HG03025 (cell line): Measurements from ENCODE around the gene COL4A3.

Source experiments
- ATAC-seq: cut with Tn5 transposase; IDR thresholded peaks from one replicate; pipeline ENCODE4 v1.9.1; 2021; ENCODE audit warnings: mild to moderate bottlenecking, moderate library complexity; ENCODE audit not compliant: unreplicated experiment, low FRiP score

Gene COL4A3

DNA sequence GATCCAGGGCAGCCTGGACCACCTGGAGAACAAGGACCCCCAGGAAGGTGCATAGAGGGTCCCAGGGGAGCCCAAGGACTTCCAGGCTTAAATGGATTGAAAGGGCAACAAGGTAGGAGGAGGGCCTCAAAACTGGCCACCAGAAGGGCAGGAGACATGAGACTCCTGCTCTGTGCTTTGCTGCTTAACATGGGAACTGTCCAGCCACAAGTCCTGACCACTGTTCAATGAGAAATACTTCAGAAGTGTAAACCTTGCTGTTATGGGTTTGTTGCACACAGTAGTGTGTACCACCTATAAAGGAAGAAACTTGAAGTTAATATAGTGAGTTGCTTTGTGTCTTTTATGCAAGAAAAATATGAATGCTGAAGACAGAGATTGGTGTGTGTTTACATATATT, 116.5 kb downstream of the COL4A3 start:
- ATAC-seq = no peak

DNA sequence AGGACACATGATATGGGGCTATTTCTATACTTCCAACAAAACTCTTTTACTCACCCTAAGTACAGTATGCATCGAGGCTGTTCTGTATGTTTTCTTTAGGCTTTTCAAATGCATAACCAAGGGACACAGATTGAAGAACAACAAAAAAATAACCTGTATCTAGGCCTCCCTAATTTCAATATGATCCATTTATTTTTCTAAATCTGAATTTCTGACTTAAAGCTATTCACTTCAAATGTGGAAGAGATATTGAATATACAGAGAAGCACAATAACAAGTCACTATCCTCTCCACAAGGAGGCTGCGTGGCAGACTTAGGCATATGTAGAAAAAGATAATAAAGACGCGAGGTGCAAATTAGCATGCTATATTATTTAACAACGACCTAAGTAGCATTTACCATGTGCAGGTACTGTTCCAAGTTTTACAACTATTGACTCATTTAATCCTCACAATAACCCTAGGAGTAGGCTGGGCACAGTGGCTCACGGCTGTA, 121.4 kb downstream of the COL4A3 start:
- ATAC-seq = no peak

DNA sequence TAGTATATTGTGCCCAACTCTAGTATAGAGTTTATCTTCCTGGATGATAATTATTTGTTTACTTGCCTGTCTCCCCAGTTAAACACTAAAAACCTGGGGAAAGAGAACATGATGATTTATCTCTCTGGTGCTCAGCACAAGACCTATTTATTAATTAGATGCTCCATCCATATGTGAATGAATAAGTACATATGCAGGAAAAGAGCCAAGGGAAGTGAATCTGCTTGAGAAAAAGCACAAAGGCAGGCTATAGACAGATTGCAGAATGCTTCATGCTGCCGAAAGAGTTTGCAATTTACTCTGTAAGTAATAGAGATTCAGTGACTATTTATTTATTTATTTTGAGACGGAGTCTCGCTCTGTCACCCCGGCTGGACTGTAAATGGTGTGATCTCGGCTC, 123.3 kb downstream of the COL4A3 start:
- ATAC-seq = no peak

DNA sequence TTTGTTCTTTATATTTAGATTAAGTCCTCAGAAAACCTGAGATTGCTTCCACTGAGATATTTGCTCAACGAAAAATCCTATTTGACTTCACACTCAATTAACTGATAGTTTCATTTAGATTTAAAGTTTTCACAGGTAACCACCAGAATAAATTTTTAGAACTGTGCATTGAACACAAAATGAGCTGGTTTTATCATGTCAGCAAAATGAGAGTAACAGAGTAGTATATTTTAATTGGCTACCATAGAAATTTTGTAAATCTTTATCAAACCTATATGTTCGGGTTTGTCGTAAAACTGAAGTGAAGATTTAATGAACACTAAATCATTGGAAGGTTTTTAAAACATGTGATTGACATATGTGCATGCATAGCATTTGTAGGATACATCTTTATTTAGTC, 127.9 kb downstream of the COL4A3 start:
- ATAC-seq = no peak

DNA sequence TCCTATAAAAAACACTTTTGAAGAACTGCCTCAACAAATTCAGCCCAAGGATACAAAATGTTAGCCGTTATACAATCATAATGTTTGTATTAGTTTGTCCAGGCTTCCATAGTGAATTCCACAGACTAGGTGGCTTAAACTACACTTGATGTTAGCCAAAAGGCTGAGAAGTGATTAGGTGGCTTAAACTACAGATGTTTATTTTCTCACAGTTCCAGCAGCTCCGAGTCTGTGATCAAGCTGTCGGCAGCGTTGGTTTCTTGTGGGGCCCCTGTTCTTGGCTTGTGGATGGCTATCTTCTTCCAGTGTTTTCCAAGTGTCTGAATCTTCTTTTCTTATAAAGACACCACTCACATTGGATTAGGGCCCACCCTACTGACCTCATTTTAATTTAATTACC, 129.1 kb downstream of the COL4A3 start:
- no peak for ATAC-seq

DNA sequence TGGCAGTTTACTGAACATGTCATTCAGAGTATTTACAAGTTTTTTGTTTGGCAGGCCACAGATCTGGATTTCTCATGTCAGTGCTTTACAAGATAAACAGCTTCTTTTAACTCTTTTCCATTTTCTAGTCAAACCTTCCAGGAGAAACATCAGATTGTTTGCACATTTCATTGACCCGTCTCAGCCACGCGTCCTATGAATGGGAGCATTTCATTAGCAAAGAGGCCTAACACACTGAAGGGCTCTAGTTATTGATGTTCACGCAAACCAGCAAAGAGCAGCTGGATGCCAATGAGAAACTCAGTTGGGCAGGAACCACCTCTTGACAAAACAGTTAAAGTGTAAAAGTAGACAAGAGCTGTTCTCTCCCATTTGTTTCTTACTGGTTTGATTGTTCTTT, 131.4 kb downstream of the COL4A3 start:
- no peak for ATAC-seq

DNA sequence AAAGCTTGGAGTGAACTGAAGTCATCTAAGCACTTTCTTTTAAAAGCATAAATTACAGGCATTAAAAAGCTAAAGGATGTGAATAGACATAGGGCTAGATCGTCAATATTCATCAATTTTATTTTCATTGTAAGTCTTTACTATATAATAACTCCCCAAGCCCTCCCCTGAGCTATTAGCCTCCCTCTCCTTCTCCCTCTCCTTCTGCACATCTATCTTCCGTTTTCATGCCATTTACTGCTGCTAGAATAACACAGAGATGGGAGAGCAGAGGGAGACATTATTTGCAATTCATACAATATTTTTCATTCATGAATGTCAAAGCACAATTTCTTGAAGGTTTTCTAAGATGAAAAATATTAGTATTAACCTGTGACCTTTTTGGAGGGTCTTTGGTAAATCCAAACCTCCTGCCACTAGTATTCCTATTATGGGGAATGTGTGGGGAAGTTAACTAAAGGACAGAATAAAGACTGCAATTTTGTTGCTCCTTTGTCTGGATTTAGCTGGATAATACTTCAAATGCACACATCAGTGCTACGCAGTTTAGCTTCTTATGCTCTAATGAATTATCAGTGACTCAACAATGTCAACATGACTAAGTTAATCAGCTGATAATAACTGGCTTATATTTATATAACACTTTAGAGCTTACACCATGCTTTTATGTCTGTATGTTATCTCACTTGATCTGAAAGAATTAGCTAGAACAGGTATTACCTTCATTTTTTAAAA, 132.4 kb downstream of the COL4A3 start:
- ATAC-seq = no peak

DNA sequence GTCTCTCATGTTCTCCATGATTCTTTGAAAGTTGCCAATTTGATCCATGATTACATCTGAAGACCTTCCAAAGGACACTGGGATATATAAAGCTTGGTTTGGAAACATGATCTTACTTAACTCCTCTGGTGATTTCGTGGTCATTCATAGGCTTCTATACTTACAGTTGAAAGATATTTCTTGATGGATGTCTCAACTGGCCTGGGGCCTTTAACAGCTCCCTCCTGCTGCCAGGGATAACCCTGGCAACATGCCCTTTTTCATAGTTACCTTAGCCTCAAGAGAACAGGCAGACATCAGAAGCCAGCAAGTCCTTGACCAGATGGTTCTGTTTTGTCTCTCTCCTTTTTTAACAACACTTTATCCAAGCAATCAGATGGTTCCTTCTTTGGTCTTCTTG, 137.1 kb downstream of the COL4A3 start:
- no peak for ATAC-seq

DNA sequence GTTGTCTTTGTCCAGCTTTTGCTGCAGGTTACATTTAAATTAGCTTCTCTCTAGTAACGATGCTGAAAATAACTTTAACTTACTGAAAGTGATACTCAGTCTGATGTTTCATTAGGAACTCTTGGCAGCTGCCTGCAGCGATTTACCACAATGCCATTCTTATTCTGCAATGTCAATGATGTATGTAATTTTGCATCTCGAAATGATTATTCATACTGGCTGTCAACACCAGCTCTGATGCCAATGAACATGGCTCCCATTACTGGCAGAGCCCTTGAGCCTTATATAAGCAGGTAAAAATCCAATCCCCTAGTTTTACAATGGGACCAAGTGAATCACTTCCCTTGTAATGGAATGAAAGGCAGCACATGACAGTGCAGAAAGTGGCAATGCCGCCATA, 144.4 kb downstream of the COL4A3 start:
- ATAC-seq = peak; percentile 92

DNA sequence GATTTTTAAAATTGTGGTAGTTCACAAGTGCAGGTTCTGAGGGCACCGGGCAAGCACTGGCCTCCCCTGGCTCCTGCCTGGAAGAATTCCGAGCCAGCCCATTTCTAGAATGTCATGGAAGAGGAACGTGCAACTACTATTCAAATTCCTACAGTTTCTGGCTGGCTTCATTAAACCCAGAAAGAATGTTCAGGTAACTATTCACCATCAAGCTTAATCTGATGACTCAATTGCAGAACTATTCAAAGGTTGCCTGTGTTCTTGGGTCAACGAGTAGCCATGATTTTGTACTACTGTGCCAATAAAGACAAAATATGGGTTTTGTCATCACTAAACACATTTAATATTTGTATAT, 146.3 kb downstream of the COL4A3 start:
- no peak for ATAC-seq

DNA sequence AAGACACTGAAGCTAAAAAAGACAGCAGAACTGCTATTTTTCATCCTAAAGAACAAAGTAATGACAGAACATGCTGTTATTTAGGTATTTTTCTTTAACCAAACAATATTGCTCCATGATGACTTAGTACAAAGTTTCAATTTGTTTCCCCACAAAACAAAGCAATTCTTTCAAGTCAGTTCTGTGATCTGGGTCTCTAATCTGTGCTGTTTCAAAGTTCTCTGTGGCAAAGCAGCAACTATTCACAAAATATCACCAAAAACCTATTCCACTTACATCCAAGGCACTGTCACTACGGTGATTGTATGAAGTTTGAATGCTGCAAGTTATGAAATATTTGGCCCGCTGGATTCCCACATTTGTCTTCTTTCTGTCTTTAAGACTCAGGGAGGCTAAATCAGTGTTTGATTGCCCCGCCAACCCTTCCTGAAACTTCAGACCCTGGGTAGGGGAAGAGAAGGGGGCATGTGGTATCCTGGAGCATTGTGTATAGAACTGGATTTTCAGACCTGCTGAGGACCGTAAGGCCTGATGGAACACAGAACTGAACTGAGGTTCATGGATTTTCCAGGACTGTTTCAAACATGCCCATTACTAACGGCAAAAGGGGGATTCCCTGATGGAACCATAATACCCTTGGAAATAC, 147.6 kb downstream of the COL4A3 start:
- no peak for ATAC-seq

DNA sequence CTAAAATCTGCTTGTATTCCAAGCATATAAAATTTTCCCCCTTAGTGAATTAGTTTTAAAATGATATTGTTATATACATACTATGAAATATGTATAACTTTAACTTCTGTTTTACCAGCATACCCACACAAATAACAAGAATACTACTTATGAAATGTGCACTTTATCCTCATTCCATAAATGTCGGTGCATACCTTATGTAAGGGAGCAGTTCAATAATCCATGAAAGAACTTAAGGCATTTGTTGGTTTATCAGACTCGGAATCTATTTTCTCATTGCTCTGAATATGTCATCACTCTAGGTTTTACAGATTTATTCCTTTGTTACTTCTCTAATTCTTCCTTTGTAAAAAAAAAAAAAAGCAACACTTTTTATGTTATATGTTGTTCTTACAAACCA, 148.2 kb downstream of the COL4A3 start:
- ATAC-seq = no peak

DNA sequence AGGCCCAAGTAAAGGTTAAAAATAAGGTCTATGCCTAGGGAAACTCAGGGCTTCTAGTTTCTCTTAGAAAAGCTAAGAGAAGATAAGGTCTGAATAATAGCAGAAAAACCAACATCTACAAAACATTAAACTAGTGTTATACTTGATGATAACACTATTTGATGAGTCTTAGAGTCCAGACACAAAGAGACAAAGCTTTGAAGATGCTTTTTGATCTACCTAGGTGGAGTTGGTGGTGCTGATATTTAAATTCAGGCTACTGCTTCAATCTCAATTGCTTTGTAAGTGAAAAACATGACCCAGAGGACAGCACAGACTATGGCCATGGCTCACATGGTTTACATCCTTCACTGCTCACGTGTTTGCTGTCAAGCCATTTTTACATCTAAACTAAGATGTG, 148.9 kb downstream of the COL4A3 start:
- ATAC-seq = no peak

DNA sequence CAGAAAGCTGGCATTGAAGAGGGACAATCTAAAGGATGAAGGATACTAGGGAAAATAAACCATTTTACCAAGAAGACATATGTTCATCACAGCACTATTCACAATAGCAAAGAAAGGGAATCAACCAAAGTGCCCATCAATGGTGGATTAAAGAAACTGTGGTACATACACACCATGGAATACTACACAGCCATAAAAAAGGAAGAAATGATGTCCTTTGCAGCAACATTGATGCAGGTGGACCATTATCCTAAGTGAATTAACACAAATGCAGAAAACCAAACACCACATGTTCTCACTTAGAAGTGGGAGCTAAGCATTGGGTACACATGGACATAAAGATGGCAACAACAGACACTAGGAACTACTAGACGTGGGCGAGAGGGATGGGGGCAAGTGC, 153.4 kb downstream of the COL4A3 start:
- ATAC-seq = no peak

DNA sequence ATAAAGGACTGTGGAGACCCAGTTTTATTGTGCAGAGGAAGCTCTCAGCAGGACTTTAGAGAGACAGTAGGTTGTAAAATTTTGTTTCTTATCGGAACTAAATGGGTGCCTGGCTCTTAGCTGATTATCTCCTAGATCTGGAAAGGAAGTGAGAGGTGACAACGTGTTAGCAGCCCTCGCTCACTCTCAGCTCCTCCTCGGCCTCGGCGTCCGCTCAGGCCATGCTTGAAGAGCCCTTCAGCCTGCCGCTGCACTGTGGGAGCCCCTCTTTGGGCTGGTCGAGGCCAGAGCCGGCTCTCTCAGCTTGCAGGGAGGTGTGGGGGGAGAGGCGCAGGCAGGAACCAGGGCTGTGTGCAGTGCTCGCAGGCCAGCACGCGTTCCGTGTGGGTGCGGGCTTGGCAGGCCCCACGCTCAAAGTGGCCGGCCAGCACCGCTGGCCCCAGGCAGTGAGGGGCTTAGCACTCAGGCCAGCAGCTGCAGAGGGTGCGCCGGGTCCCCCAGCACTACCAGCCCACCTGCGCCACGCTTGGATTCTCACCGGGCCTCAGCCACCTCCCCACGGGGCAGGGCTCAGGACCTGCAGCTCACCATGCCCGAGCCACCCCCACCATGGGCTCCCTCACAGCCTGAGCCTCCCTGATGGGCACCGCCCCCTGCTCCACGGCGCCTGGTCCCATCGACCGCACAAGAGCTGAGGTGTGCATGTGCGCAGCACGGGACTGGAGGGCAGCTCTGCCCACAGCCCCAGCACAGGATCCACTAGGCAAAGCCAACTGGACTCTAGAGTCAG, 156.1 kb downstream of the COL4A3 start:
- ATAC-seq = no peak

DNA sequence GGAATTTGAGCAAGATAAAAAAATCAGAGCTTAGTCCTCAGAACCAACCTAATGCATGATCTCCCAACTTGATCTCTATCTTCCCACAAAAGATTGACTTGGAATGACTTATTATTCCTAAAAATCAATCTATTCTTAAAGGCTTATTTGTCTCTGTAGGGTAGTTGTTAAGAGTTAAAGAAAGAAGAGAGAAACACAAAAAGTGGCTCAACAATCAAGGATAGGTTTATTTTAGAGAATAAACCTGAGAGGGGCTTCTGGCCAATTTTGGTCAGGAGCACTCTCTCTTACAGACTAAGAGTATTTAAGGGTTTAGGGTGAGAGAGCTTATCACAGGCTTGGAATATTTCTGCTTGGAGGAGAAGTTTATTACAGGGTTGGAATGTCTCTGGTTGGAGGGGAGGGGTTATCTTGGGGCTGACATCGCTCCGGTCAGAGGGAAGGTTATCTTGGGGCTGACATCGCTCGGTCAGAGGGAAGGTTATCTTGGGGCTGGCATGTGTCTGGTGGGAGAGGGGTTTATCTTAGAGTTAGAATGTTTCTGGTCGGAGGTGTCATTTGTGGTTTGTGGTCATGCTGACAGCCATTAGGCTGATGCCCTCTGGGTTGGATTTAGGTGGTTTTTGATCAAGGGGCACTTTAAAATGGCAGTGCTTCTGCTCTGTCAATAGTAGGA, 158.2 kb downstream of the COL4A3 start:
- no peak for ATAC-seq

DNA sequence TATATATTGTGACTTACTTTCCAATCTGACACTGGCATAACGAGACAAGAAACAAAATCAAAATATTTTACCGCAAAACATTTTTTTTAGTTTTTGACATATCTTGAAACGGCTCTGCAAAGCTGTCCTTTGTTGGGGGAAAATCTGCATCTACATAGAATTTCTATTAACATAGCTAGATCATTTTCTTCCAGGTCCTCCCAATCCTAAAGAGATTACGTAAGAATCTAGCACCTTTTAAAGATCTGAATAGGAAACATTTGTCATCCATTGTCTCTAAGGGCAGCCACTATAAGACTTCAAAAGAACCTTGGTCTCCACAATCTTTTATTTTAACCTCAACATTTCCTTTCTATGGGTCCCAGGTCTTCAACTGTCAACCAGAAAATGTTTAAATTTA, 159.4 kb downstream of the COL4A3 start:
- ATAC-seq = no peak

DNA sequence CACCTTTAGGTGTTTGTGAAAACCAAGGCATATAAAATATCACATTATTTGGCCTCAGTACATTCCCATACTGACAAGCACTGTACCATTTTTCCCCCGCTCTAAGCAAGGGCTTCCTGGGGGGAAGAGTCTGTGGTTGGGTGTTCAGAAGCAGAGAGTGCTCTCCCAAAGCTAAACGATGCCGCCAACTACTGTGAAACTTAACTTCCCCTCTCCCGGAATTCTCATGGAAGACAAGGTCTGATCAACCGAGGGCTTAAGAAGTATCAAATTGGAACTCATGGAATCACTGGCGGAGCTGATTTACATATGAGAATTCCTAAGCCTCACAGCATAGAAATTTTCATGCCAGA, 160.2 kb downstream of the COL4A3 start:
- ATAC-seq = no peak

DNA sequence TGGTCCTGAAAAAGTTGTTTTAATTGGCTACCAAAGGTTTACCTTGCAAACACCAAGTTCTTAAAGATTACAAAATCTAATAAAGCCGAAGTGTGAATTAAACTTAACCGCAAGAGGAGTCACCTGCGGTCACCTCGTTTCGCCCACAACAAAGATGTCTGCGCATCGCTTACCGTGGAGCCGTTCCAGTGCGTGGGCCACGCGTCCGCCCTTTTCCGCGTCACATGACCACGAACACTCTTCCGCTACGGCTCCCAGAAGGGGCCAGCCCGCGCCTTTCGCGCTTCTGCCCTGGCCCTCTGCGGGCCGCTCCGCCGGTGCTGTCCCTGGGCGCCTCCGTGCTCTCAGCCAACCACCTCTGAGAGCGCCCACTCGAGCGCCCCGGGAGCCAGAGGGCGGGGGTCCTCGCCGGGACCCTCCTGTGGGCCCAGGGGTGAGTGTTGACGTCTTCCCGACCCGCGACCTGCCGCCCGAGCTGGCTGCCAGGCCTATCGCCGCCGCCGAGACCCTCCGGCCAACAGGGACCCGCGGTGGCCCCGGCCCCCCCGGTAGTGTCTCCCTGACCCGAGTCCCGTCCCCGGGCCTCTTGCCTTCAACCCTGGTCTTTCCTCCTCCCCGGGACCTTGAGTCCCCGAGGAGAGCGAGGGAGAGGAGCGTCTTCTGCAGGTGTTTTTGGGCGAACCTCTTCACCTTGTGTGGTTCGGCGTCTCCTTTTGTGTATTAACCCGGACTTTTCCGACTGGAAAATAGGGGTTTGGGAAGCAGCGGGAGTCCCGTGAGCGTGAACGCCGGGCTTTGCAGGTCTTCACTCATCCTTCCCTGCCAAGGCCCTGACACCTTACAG, 160.8 kb downstream of the COL4A3 start, which contains the start of gene MFF:
MFF (plus strand) TSS at position 257 of the 844 bp plus-strand sequence. CDS start 5,415 bp downstream, outside the sequence.
- peak; percentile 92 for ATAC-seq

DNA sequence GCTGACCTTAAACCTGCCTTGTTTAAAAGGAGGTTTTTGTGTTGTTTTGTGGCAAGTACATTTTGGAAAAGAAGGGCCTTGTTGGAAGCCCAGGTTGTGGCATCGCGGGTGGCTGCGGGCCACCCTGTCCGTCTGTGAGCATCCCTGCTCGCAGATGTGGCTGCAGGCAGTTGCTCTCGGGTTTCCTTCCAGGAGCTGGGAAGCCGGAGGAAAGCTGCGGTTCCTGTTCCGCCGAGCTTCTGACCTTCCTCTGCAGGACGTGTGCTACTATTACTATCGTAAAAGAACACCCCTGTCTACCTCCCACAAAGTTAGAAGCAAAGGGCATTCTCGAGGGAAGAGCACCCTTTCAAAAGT, 161.4 kb downstream of the COL4A3 start:
- peak; percentile 2 for ATAC-seq
